ENCODE data around the gene BICD2.

The BICD2 gene

GRCh38 chr9:92754091-92754745, 10.4 kb downstream of the BICD2 start:
- H3K4me3 ChIP-seq (ENCODE audit: low read depth, low read length): no peak overlapping the region
- TF ChIP-seq, protein P1, sequence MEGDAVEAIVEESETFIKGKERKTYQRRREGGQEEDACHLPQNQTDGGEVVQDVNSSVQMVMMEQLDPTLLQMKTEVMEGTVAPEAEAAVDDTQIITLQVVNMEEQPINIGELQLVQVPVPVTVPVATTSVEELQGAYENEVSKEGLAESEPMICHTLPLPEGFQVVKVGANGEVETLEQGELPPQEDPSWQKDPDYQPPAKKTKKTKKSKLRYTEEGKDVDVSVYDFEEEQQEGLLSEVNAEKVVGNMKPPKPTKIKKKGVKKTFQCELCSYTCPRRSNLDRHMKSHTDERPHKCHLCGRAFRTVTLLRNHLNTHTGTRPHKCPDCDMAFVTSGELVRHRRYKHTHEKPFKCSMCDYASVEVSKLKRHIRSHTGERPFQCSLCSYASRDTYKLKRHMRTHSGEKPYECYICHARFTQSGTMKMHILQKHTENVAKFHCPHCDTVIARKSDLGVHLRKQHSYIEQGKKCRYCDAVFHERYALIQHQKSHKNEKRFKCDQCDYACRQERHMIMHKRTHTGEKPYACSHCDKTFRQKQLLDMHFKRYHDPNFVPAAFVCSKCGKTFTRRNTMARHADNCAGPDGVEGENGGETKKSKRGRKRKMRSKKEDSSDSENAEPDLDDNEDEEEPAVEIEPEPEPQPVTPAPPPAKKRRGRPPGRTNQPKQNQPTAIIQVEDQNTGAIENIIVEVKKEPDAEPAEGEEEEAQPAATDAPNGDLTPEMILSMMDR (IDR thresholded peaks at IDR 0.05; ENCODE audit: borderline replicate concordance, insufficient read depth, low read depth, low read length): no peak

DNA sequence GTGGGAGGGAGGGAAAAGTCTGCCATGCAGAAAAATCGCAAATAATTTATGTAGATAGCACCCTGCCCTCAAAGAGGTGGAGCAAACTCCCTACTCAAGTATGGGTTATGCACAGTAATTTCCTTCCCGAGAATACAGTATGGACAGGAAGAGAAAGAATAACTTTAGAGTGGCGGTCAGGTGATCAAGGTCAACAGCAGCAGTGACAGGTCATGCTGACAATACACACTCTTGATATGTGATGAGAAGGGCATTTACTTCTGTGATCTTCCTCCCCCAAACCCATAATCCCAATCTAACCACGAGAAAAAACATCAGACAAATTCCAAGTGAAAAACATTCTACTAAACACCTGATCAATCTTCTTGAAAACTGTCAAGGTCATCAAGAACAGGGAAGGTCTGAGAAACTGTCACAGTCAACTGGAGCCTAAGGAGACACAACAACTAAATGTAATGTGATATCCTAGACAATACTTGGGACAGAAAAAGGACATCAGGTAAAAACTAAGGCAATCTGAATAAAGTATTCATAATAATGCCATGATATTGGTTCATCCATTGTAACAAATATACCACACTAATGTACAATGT, 11.7 kb downstream of the BICD2 start:
- TF ChIP-seq, protein P1 (IDR thresholded peaks at IDR 0.05; ENCODE audit: borderline replicate concordance, insufficient read depth, low read depth, low read length): no peak
- no peak overlapping the region for H3K4me3 ChIP-seq (ENCODE audit: low read depth, low read length)

DNA sequence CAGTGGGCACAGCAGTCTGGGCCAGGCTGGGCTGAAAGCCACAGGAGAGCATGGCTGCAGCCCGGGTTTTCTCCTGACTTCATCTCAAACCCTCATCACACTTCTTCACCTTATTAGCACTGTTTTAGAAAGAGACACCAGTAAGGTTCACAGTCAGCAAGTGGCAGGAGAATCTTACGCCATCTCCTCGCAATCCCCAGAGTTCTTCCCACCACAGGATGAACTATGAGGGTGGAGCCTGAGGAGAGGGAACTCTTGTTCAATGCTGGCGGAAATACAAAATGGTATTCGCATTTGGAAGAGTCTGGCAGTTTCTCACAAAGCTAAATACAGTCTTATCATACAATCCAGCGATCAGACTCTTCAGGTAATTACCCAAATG, 14.7 kb downstream of the BICD2 start:
- TF ChIP-seq, protein P1 (IDR thresholded peaks at IDR 0.05; ENCODE audit: borderline replicate concordance, insufficient read depth, low read depth, low read length): no peak
- H3K4me3 ChIP-seq (ENCODE audit: low read depth, low read length): no peak overlapping the region

DNA sequence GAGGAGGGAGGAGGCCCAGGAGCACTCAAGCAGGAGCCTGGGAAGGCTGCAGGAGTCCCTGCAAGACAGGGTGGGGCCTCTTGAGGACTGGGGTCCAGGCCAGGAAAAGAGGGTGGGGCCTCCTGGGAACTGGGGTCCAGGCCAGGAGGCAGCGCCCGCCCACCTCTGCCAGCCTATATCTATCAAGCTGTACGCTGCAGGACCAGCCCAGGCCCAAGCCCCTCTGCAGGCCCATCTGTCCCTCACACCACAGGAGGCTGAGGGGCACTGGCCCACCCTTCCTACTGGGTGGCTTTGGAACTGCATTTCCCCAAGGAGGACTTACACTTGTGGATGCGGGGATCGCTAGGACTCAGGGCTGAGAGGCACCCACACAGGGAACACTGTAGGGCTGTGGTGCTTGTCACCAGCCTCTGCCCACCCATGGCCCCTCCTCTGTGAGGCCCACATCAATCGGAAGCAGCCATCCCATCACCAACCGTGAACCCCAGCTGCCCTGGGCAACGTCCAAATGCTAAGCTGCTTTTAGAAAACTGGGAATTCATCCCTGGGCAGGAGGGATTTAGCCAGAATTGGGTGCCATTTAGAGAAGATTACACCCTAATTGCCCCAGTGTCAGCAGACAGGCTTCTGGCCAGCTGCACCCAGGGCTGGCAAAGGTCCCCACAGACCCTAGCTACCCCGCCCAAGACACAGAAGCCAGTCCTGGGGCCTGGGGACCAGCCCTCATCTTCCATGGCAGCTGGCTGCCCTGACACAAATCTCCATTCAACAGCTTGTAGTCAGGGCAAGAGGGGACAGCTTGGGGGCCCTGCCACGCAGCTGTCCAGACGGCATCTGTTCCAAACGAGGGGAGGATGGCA, 15.3 kb downstream of the BICD2 start:
- no peak overlapping the region for H3K4me3 ChIP-seq (ENCODE audit: low read depth, low read length)
- TF ChIP-seq, protein P1 (IDR thresholded peaks at IDR 0.05; ENCODE audit: borderline replicate concordance, insufficient read depth, low read depth, low read length): no peak

GRCh38 chr9:92748233-92748497, 16.5 kb downstream of the BICD2 start:
- no peak overlapping the region for H3K4me3 ChIP-seq (ENCODE audit: low read depth, low read length)
- TF ChIP-seq, protein P1 (IDR thresholded peaks at IDR 0.05; ENCODE audit: borderline replicate concordance, insufficient read depth, low read depth, low read length): no peak

- H3K4me3 ChIP-seq (ENCODE audit: low read depth, low read length): no peak overlapping the region
- TF ChIP-seq, protein P1 (IDR thresholded peaks at IDR 0.05; ENCODE audit: borderline replicate concordance, insufficient read depth, low read depth, low read length): no peak
Observed at GRCh38 chr9:92747459-92748232, 17.0 kb downstream of the BICD2 start.
